GM19468 (cell line): ENCODE data around the gene NFE2L1.

Experiments used
- ATAC-seq: cut with Tn5 transposase; IDR thresholded peaks from one replicate; pipeline ENCODE4 v1.9.1; 2021; ENCODE audit warnings: mild to moderate bottlenecking, moderate library complexity, moderate number of reproducible peaks; ENCODE audit not compliant: unreplicated experiment; ENCODE audit errors: extremely low read depth

The NFE2L1 gene

GRCh38 chr17:48102798-48103715 lies 54.9 kb downstream of the NFE2L1 start:
- no peak for ATAC-seq

- no peak for ATAC-seq
These were observed 56.3 kb downstream of the NFE2L1 start for GRCh38 chr17:48104440-48104839.

DNA sequence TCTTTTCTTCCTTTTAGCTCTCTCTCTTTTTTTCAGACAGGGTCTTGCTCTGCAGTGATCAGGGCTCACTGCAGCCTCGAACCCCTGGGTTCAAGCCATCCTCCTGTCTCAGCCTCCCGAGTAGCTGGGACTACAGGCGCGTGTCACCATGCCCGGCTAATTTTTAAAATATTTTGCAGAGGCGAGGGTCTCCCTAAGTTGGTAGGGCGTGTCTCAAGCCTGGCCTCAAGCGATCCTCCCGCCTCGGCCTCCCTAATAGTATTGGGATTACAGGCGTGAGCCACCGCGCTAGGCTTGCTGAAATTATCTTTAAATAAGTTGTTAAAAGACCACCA lies 58.6 kb downstream of the NFE2L1 start:
- no peak for ATAC-seq

DNA sequence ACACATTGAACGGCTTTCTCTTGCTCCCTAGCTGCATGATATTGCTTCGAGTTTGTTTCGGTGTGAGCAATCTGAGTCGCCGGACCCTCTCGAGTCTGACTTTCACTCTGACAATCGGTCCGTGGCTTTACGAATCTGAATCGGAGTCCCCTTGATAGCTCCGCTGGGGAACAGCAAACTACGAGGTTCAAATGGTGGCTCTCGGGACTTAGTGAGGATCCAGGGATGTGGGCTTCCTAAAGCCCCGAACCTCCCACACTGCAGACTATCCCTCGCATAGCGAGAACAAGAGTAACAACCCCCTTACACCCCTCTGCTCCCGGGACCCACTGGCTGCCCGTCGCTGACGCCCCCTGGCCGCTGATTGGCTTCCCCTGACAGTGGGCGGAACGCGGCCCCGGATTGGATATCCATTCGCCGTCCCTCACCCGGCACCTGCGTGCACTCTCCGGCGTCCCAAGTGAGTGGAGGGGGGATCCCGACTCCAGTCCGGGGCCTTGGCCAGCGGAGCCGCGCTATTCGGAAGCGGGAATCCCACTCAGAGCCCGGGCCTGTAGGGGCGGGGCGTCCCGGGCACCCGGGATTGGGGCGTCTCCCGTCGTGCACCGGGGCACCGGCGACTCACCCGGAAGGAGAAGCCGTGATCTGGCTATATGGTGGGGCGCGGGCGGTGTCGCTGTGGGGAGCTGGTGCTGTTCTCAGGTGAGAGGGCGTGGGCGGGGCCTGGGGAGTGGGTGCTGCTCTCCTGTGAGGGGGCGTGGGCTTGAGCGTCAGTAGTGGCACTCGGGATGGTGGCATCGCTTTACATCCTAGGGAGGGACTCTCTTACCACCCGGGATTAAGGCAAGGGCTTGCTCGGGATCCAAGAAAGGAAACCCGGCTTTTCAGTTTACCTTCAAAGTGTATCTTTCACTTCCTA lies 59.2 kb downstream of the NFE2L1 start, which contains the start of gene SNX11:
Gene SNX11, plus strand, starts transcription at position 630 of the 919 bp plus-strand sequence. CDS start 4,278 bp downstream, outside the sequence.
- ATAC-seq = peak; percentile 49

- ATAC-seq = no peak
These were observed 62.6 kb downstream of the NFE2L1 start for GRCh38 chr17:48110761-48111160.
